Measurements from ENCODE around the gene BAIAP2L2.

DNA sequence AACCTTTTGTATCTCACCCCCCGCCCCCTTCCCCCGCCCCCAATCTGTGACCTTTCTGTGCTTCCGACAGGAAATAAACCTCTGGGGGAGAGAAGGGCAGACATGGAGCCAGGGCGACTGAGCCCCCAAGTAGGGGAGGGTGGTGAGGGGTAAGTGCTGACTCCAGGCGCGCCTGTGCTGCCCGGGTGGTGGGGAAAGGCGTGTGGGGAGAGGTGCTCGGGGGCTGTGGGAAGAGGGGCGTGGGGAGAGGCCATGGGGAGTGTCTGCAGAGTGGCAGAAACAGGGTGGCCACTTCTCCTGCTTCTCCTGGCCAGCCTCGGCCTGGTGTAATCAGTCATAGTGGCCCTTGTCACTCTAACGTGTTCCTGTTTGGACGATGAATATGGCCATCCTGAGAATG is 34.5 kb downstream of the BAIAP2L2 start:
- no peak for TF ChIP-seq POLR2A (IDR thresholded peaks at IDR 0.05; ENCODE audit: extremely low read depth, insufficient read length)
- TF ChIP-seq, protein P1, sequence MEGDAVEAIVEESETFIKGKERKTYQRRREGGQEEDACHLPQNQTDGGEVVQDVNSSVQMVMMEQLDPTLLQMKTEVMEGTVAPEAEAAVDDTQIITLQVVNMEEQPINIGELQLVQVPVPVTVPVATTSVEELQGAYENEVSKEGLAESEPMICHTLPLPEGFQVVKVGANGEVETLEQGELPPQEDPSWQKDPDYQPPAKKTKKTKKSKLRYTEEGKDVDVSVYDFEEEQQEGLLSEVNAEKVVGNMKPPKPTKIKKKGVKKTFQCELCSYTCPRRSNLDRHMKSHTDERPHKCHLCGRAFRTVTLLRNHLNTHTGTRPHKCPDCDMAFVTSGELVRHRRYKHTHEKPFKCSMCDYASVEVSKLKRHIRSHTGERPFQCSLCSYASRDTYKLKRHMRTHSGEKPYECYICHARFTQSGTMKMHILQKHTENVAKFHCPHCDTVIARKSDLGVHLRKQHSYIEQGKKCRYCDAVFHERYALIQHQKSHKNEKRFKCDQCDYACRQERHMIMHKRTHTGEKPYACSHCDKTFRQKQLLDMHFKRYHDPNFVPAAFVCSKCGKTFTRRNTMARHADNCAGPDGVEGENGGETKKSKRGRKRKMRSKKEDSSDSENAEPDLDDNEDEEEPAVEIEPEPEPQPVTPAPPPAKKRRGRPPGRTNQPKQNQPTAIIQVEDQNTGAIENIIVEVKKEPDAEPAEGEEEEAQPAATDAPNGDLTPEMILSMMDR (IDR thresholded peaks at IDR 0.05; ENCODE audit: low read depth, low read length) = no peak
- no peak for TF ChIP-seq MYC (IDR thresholded peaks at IDR 0.05; ENCODE audit: low read depth, low read length)

All from NB4 (cell line).